ENCODE measurements around the gene CEP55. TPM values are rescaled to one million over a fixed set of nuclear protein-coding genes. Genes with fewer than 3 reads are reported as not detected.
"Not testable (repeated sequence)": the region's sequence is repeated elsewhere in the genome, so short reads cannot be mapped to it uniquely, and the experiment has no call there.

Gene CEP55
- total RNA-seq, 4 donors from 2014 or later, result 0.63 to 5.7 TPM; not detected in 2

DNA sequence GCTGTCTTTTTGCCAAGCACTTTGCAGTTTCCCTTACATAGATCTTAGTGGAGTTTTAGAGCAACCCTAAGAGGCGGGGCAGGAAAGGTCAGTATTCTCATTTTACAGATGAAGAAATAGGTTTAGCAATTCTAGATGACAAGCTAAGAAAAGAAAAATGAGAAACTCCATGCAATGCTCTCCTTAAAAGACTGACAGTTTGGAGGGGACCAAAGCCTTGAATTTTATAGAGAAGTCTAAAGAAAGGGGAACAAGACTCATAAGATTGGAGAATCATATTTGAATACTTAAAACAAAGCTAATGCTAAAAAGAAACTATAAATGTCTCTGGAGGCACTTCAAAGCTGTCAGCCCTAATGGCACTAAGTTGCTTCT is 19.6 kb downstream of the CEP55 start:
- H3K27me3 ChIP-seq, result no peaks in the 10 kb centered on the region
- no peak overlapping the region for H3K4me3 ChIP-seq
- no peaks in the 10 kb centered on the region for H3K9me3 ChIP-seq
- no peaks in the 10 kb centered on the region for H3K36me3 ChIP-seq
- no peak for TF ChIP-seq EP300 (IDR thresholded peaks at IDR 0.05)
- TF ChIP-seq, protein P1, sequence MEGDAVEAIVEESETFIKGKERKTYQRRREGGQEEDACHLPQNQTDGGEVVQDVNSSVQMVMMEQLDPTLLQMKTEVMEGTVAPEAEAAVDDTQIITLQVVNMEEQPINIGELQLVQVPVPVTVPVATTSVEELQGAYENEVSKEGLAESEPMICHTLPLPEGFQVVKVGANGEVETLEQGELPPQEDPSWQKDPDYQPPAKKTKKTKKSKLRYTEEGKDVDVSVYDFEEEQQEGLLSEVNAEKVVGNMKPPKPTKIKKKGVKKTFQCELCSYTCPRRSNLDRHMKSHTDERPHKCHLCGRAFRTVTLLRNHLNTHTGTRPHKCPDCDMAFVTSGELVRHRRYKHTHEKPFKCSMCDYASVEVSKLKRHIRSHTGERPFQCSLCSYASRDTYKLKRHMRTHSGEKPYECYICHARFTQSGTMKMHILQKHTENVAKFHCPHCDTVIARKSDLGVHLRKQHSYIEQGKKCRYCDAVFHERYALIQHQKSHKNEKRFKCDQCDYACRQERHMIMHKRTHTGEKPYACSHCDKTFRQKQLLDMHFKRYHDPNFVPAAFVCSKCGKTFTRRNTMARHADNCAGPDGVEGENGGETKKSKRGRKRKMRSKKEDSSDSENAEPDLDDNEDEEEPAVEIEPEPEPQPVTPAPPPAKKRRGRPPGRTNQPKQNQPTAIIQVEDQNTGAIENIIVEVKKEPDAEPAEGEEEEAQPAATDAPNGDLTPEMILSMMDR (IDR thresholded peaks at IDR 0.05), result no peak
- TF ChIP-seq POLR2A (IDR thresholded peaks at IDR 0.05), result no peak
- H3K4me1 ChIP-seq, result peaks cover 0 to 21% (median 1%) of the 10 kb centered on the region in 4 donors
- peak overlapping the region in 2 of 4 donors; percentile 77 to 79 for H3K27ac ChIP-seq
- DNase-seq (ENCODE audit: low spot score in 2 of 2), result no peak
- 78 to 88% methylated on average over 1 of the region's 1 CpG for WGBS, 2 donors

DNA sequence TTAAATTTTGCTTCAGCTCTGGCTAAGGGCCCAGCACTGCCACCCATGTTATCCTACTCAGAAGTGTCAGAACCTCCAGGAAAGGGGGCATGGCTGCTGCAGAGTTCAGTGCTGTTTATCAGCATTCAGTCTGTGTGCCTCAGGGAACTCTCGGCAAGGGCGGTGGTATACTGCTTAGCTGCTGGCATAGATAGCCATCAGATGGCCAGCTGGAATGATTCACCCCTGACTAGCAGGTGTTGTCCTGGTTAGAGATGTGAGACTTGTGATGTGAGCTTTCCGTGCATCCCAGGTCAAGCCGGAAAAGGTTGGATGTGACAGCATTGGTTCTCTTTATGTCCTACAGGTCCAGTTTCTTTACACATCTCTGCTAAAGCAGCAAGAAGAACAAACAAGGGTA is 22.1 kb downstream of the CEP55 start:
- H3K4me3 ChIP-seq, result no peak overlapping the region
- 95 to 98% methylated on average over 4 of the region's 4 CpGs for WGBS, 2 donors
- H3K36me3 ChIP-seq, result no peaks in the 10 kb centered on the region
- H3K9me3 ChIP-seq, result no peaks in the 10 kb centered on the region
- DNase-seq (ENCODE audit: low spot score in 2 of 2), result no peak
- H3K4me1 ChIP-seq, result peaks cover 0 to 21% (median 1%) of the 10 kb centered on the region in 4 donors
- H3K27ac ChIP-seq, result no peak overlapping the region
- H3K27me3 ChIP-seq, result no peaks in the 10 kb centered on the region
- TF ChIP-seq, protein P1 (IDR thresholded peaks at IDR 0.05), result no peak
- no peak for TF ChIP-seq EP300 (IDR thresholded peaks at IDR 0.05)
- TF ChIP-seq POLR2A (IDR thresholded peaks at IDR 0.05), result no peak

DNA sequence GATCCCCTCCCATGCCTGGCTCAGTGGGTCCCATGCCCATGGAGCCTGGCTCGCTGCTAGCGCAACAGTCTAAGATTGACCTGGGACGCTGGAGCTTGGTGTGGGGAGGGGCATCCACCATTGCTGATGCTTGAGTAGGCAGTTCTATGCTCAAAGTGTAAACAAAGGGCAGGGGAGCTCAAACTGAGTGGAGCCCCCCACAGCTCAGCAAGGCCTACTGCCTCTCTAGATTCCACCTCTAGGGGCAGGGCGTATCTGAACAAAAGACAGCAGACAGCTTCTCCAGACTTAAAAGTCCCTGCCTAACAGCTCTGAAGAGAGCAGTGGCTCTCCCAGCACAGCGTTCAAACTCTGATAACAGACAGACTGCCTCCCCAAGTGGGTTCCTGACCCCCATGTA is 38.9 kb downstream of the CEP55 start:
- no peaks in the 10 kb centered on the region for H3K4me1 ChIP-seq
- TF ChIP-seq POLR2A (IDR thresholded peaks at IDR 0.05), result no peak
- TF ChIP-seq EP300 (IDR thresholded peaks at IDR 0.05), result no peak
- TF ChIP-seq, protein P1 (IDR thresholded peaks at IDR 0.05), result no peak
- no peaks in the 10 kb centered on the region for H3K36me3 ChIP-seq
- 85% methylated on average over 5 of the region's 5 CpGs for WGBS, 2 donors
- no peak overlapping the region for H3K27ac ChIP-seq
- H3K4me3 ChIP-seq, result no peak overlapping the region
- no peak for DNase-seq (ENCODE audit: low spot score in 2 of 2)
- no peaks in the 10 kb centered on the region for H3K9me3 ChIP-seq
- H3K27me3 ChIP-seq, result no peaks in the 10 kb centered on the region

DNA sequence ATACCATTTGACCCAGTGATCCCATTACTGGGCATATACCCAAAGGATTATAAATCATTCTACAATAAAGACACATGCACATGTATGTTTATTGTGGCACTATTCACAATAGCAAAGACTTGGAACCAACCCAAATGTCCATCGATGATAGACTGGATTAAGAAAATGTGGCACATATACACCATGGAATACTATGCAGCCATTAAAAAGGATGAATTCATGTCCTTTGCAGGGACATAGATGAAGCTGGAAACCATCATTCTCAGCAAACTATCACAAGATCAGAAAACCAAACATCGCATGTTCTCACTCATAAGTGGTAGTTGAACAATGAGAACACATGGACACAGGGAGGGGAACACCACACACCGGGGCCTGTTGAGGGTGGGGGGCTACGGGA is 44.5 kb downstream of the CEP55 start:
- not testable (repeated sequence) for H3K4me3 ChIP-seq; H3K9me3 ChIP-seq; DNase-seq (ENCODE audit: low spot score in 2 of 2); H3K27me3 ChIP-seq; H3K36me3 ChIP-seq; H3K27ac ChIP-seq
- 95 to 97% methylated on average over 4 of the region's 4 CpGs for WGBS, 2 donors
- peaks cover 0 to 11% (median 2%) of the 10 kb centered on the region in 4 donors for H3K4me1 ChIP-seq

DNA sequence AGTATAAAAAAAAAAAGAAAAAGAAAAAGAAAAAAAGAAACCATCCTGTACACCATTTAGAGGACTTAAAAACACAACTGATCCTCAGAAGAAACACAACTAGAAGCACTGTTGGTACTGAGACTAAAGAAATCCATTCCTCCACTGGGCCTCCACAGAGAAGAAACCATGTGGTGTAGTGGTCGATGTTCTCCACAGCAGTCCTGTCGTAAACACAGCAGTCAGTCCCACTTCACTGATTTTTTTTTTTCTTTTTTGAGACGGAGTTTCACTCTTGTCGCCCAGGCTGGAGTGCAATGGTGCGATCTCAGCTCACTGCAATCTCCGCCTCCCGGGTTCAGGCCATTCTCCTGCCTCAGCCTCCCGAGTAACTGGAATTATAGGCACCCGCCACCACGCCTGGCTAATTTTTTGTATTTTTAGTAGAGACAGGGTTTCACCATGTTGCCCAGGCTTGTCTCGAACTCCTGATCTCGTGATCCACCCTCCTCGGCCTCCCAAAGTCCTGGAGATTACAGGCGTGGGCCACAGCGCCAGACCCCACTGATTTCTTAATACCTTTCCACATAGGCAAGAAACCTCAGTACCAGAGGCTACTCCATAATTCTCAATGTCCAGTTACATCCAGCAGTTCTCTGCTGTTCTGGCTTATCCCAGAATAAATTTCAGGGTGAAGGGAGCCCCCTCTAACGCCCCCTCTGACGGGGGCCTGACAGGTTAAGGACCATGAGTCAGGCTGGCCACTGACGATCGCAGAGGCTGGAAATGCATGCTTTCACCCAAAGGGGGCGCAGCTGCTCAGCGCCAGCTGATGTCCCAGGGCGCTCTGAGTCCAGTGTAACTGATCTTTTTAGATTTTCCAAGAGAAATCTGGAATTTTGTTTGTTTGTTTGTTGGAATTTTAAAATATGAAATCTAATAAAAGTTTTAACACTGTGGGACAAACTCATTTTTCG is 45.3 kb downstream of the CEP55 start:
- Histone ChIP-seq H3K36me3 (no peaks in the 10 kb centered on the region), H3K9me3 (no peaks in the 10 kb centered on the region), H3K4me3 (peak overlapping the region in 2 of 4 donors; percentile 21 to 39), H3K27me3 (no peaks in the 10 kb centered on the region), H3K4me1 (peaks cover 0 to 11% (median 2%) of the 10 kb centered on the region in 4 donors), H3K27ac (peak overlapping the region in 1 of 4 donors; percentile 17)
- whole genome bisulfite sequencing, 2 donors, result 54 to 55% methylated on average over 23 of the region's 23 CpGs
- TF ChIP-seq, protein P1 (IDR thresholded peaks at IDR 0.05), result peak; percentile 55 to 67 (median 59)
- TF ChIP-seq POLR2A (IDR thresholded peaks at IDR 0.05), result no peak
- DNase-seq (ENCODE audit: low spot score in 2 of 2), result peak in 1 of 2 donors; percentile 45
